SK-MEL-5 (cell line): ENCODE results near the gene HTR2A. TPM values are rescaled to one million over a fixed set of nuclear protein-coding genes. Genes with fewer than 3 reads are reported as not detected.
A peak's percentile ranks its signal among the peaks of the same experiment; 100 is the strongest.

Source experiments
- DNase-seq: peaks from one replicate; pipeline ENCODE4 v3.0.0-alpha.2; 2016; ENCODE audit warnings: low read depth, low spot score
- in situ Hi-C: cut with HindIII; loops from 2 replicates; pipeline ENCODE4 v1.10.0; 2016; ENCODE audit warnings: low sequenced_read_pairs, high pct_unique_total_duplicates, low pct_unique_long_range_greater_than_20kb
- total RNA-seq: library from RNA; depleted of rRNA; stranded (reverse); fragments of >200 nt; shearing (Covaris generic); gene quantifications from 2 replicates; pipeline ENCODE4 v1.2.3, GENCODE V29; 2014

HTR2A gene
- total RNA-seq, 1 experiment from 2014 or later = not detected

GRCh38 chr13:46885018-46885417 is 11.8 kb downstream of the HTR2A start:
- DNase-seq = no peak
- in situ Hi-C loops = no loop called here

GRCh38 chr13:46884531-46884930 is 12.3 kb downstream of the HTR2A start:
- in situ Hi-C loops = no loop called here
- no peak for DNase-seq

- no peak for DNase-seq
- in situ Hi-C loops = no loop called here
These were observed 15.2 kb downstream of the HTR2A start for GRCh38 chr13:46881621-46882020.

- no peak for DNase-seq
- in situ Hi-C loops = no loop called here
These were observed 22.8 kb downstream of the HTR2A start for GRCh38 chr13:46874006-46874405.

- in situ Hi-C loops = no loop called here
- peak; percentile 71 for DNase-seq
These were observed 25.3 kb downstream of the HTR2A start for GRCh38 chr13:46871557-46871956.

- no peak for DNase-seq
These were observed 28.8 kb downstream of the HTR2A start for GRCh38 chr13:46868091-46868490.

GRCh38 chr13:46866150-46866549 is 30.7 kb downstream of the HTR2A start:
- peak; percentile 95 for DNase-seq
- in situ Hi-C loops = no loop called here

More at GRCh38 chr13:46868091-46868490, 28.8 kb downstream of the HTR2A start:
- in situ Hi-C loops = no loop called here

GRCh38 chr13:46864941-46865340 is 31.9 kb downstream of the HTR2A start:
- DNase-seq = no peak
- in situ Hi-C loops = no loop called here

- in situ Hi-C loops = no loop called here
- DNase-seq = no peak
These were observed 34.9 kb downstream of the HTR2A start for GRCh38 chr13:46861959-46862358.

GRCh38 chr13:46860722-46861121 is 36.1 kb downstream of the HTR2A start:
- no peak for DNase-seq
- in situ Hi-C loops = no loop called here

- in situ Hi-C loops = no loop called here
- DNase-seq = no peak
These were observed 38.1 kb downstream of the HTR2A start for GRCh38 chr13:46858776-46859175.

GRCh38 chr13:46858163-46858562 is 38.7 kb downstream of the HTR2A start:
- DNase-seq = no peak
- in situ Hi-C loops = no loop called here

GRCh38 chr13:46855664-46856063 is 41.2 kb downstream of the HTR2A start:
- DNase-seq = no peak
- in situ Hi-C loops = no loop called here

GRCh38 chr13:46855166-46855565 is 41.7 kb downstream of the HTR2A start:
- no peak for DNase-seq
- in situ Hi-C loops = no loop called here

GRCh38 chr13:46852168-46852567 is 44.7 kb downstream of the HTR2A start:
- in situ Hi-C loops = no loop called here

GRCh38 chr13:46850214-46850613 is 46.6 kb downstream of the HTR2A start:
- no peak for DNase-seq
- in situ Hi-C loops = no loop called here

More at GRCh38 chr13:46852168-46852567, 44.7 kb downstream of the HTR2A start:
- DNase-seq = no peak

GRCh38 chr13:46846726-46847125 is 50.1 kb downstream of the HTR2A start:
- DNase-seq = no peak
- in situ Hi-C loops = no loop called here

- no peak for DNase-seq
- in situ Hi-C loops = no loop called here
These were observed 51.7 kb downstream of the HTR2A start for GRCh38 chr13:46845146-46845545.

- in situ Hi-C loops = no loop called here
- no peak for DNase-seq
These were observed 52.4 kb downstream of the HTR2A start for GRCh38 chr13:46844431-46844830.

GRCh38 chr13:46839399-46839798 is 57.5 kb downstream of the HTR2A start:
- in situ Hi-C loops = no loop called here
- DNase-seq = no peak
